HepG2 (cell line): ENCODE results near the gene NEAT1. TPM values are rescaled to one million over a fixed set of nuclear protein-coding genes. Genes with fewer than 3 reads are reported as not detected.

Experiments
- ATF6 ChIP-seq: sonication (generic); formaldehyde crosslinking; conservative IDR thresholded peaks from 2 replicates; pipeline ENCODE4 v1.4.0; 2020; ENCODE audit warnings: missing genetic modification reagents
- CREB1 ChIP-seq, 2 experiments: fragments of 450-650 bp in 1 of 2; IDR thresholded peaks; 2 replicates each; pipeline ENCODE4 v1.6.1; 2016 to 2017; ENCODE audit warnings: control low read depth in 1 of 2, mild to moderate bottlenecking in 1 of 2, missing compliant biosample characterization in 1 of 2, missing genetic modification characterization in 1 of 2
- HDAC1 ChIP-seq: sonication (generic); formaldehyde crosslinking; IDR thresholded peaks from 2 replicates; pipeline ENCODE4 v1.5.1; 2020; ENCODE audit warnings: mild to moderate bottlenecking, missing genetic modification reagents
- MAF1 ChIP-seq: sonication (generic); formaldehyde crosslinking; IDR thresholded peaks from 2 replicates; pipeline ENCODE4 v1.5.0; 2020; ENCODE audit warnings: missing genetic modification reagents, borderline replicate concordance
- MEIS2 ChIP-seq: sonication (generic); formaldehyde crosslinking; IDR thresholded peaks from 2 replicates; pipeline ENCODE4 v1.9.0; 2021; ENCODE audit warnings: mild to moderate bottlenecking, missing genetic modification reagents
- NFIB ChIP-seq: sonication (generic); formaldehyde crosslinking; IDR thresholded peaks from 2 replicates; pipeline ENCODE4 v1.9.0; 2021; ENCODE audit warnings: missing genetic modification reagents, mild to moderate bottlenecking, borderline replicate concordance
- POLR2A ChIP-seq, 2 experiments: IDR thresholded peaks; 2 replicates each; pipeline ENCODE4 v1.6.1; 2011; ENCODE audit warnings: low read depth in 2 of 2, low read length in 2 of 2, mild to moderate bottlenecking in 1 of 2, moderate library complexity in 1 of 2; ENCODE audit not compliant: insufficient read depth in 1 of 2
- ZBTB25 ChIP-seq: IDR thresholded peaks from 2 replicates; pipeline ENCODE4 v1.6.1; 2018; ENCODE audit warnings: missing genetic modification reagents
- ZBTB46 ChIP-seq: sonication (generic); formaldehyde crosslinking; IDR thresholded peaks from 2 replicates; pipeline ENCODE4 v1.4.0; 2020; ENCODE audit warnings: mild to moderate bottlenecking, missing genetic modification reagents, borderline replicate concordance
- ZHX1 ChIP-seq: sonication (generic); formaldehyde crosslinking; IDR thresholded peaks from 2 replicates; pipeline ENCODE4 v1.8.1; 2022; ENCODE audit warnings: low read depth, mild to moderate bottlenecking, missing genetic modification reagents
- ZNF564 ChIP-seq: sonication (generic); formaldehyde crosslinking; IDR thresholded peaks from 2 replicates; pipeline ENCODE4 v1.8.1; 2023; ENCODE audit warnings: mild to moderate bottlenecking, missing genetic modification reagents
- ZNF574 ChIP-seq: sonication (generic); formaldehyde crosslinking; IDR thresholded peaks from 2 replicates; pipeline ENCODE4 v1.4.0; 2020; ENCODE audit warnings: missing genetic modification reagents
- ZNF746 ChIP-seq: sonication (generic); formaldehyde crosslinking; IDR thresholded peaks from 2 replicates; pipeline ENCODE4 v1.8.0; 2022; ENCODE audit warnings: mild to moderate bottlenecking, missing genetic modification reagents
- polyA plus RNA-seq, 8 experiments: library from polyadenylated mRNA; depleted of rRNA in 3 of 8; stranded (reverse) in 7 of 8; unstranded in 1 of 8; fragments of >200 nt; fragmentation: Illumina TruSeq in 4 of 8; extraction: Trizol in 4 of 8; gene quantifications; 2 replicates each; pipeline versions ENCODE4 v1.2.1 to v1.2.3, GENCODE V29; 2011 to 2016; ENCODE audit warnings: low read depth in 4 of 8, missing spikeins in 1 of 8, mixed read lengths in 1 of 8; ENCODE audit not compliant: insufficient read depth in 1 of 8
- total RNA-seq, 5 experiments: library from RNA; depleted of rRNA; stranded (reverse); fragments of >200 nt; fragmentation: Illumina TruSeq; extraction: Trizol; gene quantifications; 2 replicates each; pipeline ENCODE4 v1.2.3, GENCODE V29; 2016; ENCODE audit warnings: low read depth in 1 of 5
- TF ChIP-seq, protein P1 (sequence below): sonication (generic); formaldehyde crosslinking; IDR thresholded peaks from 2 replicates; pipeline ENCODE4 v1.5.1; 2020; ENCODE audit warnings: missing genetic modification reagents, mild to moderate bottlenecking, borderline replicate concordance

The NEAT1 gene
- total and polyA plus RNA-seq, 2 of the 13 experiments (the other 11 are each of a cell fraction or from before 2014, with no cell fraction given), result 20.5 to 41.2 TPM

- TF ChIP-seq ZBTB25 (CRISPR knock-in tag) (no peak), ZHX1 (no peak), ZNF574 (no peak; the same call in 1 of the 2 replicates), CREB1 (IDR thresholded peaks at IDR 0.05) (no peak), CREB1 (CRISPR knock-in tag; IDR thresholded peaks at IDR 0.05) (no peak), ZNF564 (CRISPR knock-in tag) (no peak; the same call in 1 of the 2 replicates), ZNF746 (no peak), ZBTB46 (CRISPR knock-in tag) (no peak), ATF6 (CRISPR knock-in tag) (no peak), MEIS2 (CRISPR knock-in tag) (no peak; the same call in 1 of the 2 replicates), NFIB (no peak), HDAC1 (CRISPR knock-in tag) (no peak; the same call in 1 of the 2 replicates), POLR2A (IDR thresholded peaks at IDR 0.05; ENCODE audit: insufficient read depth in 1 of 2, low read depth in 2 of 2, low read length in 2 of 2) (peak; percentile 41 to 95; a peak in 3 of 4 replicates), MAF1 (no peak)
- TF ChIP-seq, protein P1, sequence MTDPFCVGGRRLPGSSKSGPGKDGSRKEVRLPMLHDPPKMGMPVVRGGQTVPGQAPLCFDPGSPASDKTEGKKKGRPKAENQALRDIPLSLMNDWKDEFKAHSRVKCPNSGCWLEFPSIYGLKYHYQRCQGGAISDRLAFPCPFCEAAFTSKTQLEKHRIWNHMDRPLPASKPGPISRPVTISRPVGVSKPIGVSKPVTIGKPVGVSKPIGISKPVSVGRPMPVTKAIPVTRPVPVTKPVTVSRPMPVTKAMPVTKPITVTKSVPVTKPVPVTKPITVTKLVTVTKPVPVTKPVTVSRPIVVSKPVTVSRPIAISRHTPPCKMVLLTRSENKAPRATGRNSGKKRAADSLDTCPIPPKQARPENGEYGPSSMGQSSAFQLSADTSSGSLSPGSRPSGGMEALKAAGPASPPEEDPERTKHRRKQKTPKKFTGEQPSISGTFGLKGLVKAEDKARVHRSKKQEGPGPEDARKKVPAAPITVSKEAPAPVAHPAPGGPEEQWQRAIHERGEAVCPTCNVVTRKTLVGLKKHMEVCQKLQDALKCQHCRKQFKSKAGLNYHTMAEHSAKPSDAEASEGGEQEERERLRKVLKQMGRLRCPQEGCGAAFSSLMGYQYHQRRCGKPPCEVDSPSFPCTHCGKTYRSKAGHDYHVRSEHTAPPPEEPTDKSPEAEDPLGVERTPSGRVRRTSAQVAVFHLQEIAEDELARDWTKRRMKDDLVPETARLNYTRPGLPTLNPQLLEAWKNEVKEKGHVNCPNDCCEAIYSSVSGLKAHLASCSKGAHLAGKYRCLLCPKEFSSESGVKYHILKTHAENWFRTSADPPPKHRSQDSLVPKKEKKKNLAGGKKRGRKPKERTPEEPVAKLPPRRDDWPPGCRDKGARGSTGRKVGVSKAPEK (CRISPR knock-in tag), result no peak
Observed at GRCh38 chr11:65454696-65455456, 32.3 kb downstream of the NEAT1 start (continued).
